ENCODE measurements around the gene GATAD2B. TPM values are rescaled to one million over a fixed set of nuclear protein-coding genes. Genes with fewer than 3 reads are reported as not detected.

The GATAD2B gene
- total and polyA plus RNA-seq, 2 donors (not counting 3 experiments of a cell fraction or from before 2014, with no cell fraction given), result 8.5 to 46.3 TPM

GRCh38 chr1:153798468-153798780 is 124.3 kb downstream of the GATAD2B start:
- Histone ChIP-seq H2AFZ (ENCODE audit: low read depth, low read length) (no peak overlapping the region), H3K9me1 (replicated peaks; ENCODE audit: control insufficient read depth, extremely low read depth, insufficient read depth, low read length) (no peaks in the 10 kb centered on the region), H3K4me2 (ENCODE audit: insufficient read depth, low read length) (no peak overlapping the region), H3K27ac (ENCODE audit: insufficient read depth, low read depth, low read length) (no peak overlapping the region), H3K36me3 (ENCODE audit: control insufficient read depth in 2 of 2, extremely low read depth in 1 of 2, insufficient read depth in 2 of 2, low read length in 2 of 2) (peaks cover 0 to 3% of the 10 kb centered on the region in 2 experiments), H3K9ac (replicated peaks; ENCODE audit: extremely low read depth, insufficient read depth, low read length) (no peak overlapping the region), H3K9me3 (replicated peaks; ENCODE audit: control insufficient read depth, insufficient read depth, low read length) (no peaks in the 10 kb centered on the region), H3K27me3 (ENCODE audit: control insufficient read depth in 2 of 2, insufficient read depth in 2 of 2, low read length in 2 of 2) (no peaks in the 10 kb centered on the region), H3K4me1 (ENCODE audit: control insufficient read depth, extremely low read depth, insufficient read depth, low read length) (no peaks in the 10 kb centered on the region), H3K79me2 (ENCODE audit: control insufficient read depth, insufficient read depth, low read length) (no peaks in the 10 kb centered on the region), H3K4me3 (replicated peaks in 1 of 3; ENCODE audit: insufficient read depth in 1 of 3, low read depth in 1 of 3, low read length in 3 of 3) (no peak overlapping the region), H4K20me1 (replicated peaks; ENCODE audit: control insufficient read depth, extremely low read depth, insufficient read depth, low read length) (no peaks in the 10 kb centered on the region)
- DNase-seq (ENCODE audit: low read depth, low spot score) (no peak), FAIRE-seq (no peak)
- intact Hi-C loops (cut with micrococcal nuclease) (no loop called here), dilution Hi-C loops (cut with MboI; ENCODE audit: extremely low pct_ligation_motif_present, low sequenced_read_pairs) (no loop called here)
- ChIA-PET CTCF (interaction anchor here (0.8 to 4.1 kb wide), 9 partner anchors 8 to 473 kb away, joined by 3 to 65 read pairs (median 9); partner anchors contain the start of genes CREB3L4, DENND4B, JTB and RAB13), POLR2A (interaction anchor here (0.6 to 1.4 kb wide), 2 partner anchors 73 to 188 kb away, joined by 4 to 6 read pairs; partner anchors contain the start of gene RAB13)
- no TSS peak for BruUV-seq (replicated peaks)
- no peak for TF ChIP-seq MYC (IDR thresholded peaks at IDR 0.05; ENCODE audit: low read depth, low read length)
- TF ChIP-seq JUN (IDR thresholded peaks at IDR 0.05; ENCODE audit: borderline replicate concordance, insufficient read depth, insufficient read length, low read depth), result no peak
- TF ChIP-seq MAX (IDR thresholded peaks at IDR 0.05; ENCODE audit: insufficient read depth, insufficient read length), result no peak
- no peak for TF ChIP-seq EZH2 (IDR thresholded peaks at IDR 0.05; ENCODE audit: borderline replicate concordance, low read depth, low read length, severe bottlenecking)
- TF ChIP-seq GATA2 (IDR thresholded peaks at IDR 0.05; ENCODE audit: insufficient read depth, insufficient read length, low read depth, low read length), result no peak
- TF ChIP-seq CTCF (IDR thresholded peaks at IDR 0.05; ENCODE audit: extremely low read depth in 1 of 2, insufficient read depth in 1 of 2, low read depth in 1 of 2, low read length in 2 of 2), result no peak
- no peak for TF ChIP-seq POLR2A (IDR thresholded peaks at IDR 0.05; ENCODE audit: low read depth, low read length)
- TF ChIP-seq POLR2AphosphoS5 (IDR thresholded peaks at IDR 0.05; ENCODE audit: insufficient read depth, low read depth, low read length), result no peak
- no peak for TF ChIP-seq FOS (IDR thresholded peaks at IDR 0.05; ENCODE audit: borderline replicate concordance, insufficient read depth, low read length)

Data from endothelial cell of umbilical vein (primary cell).